ENCODE data around the gene CFDP1.

DNA sequence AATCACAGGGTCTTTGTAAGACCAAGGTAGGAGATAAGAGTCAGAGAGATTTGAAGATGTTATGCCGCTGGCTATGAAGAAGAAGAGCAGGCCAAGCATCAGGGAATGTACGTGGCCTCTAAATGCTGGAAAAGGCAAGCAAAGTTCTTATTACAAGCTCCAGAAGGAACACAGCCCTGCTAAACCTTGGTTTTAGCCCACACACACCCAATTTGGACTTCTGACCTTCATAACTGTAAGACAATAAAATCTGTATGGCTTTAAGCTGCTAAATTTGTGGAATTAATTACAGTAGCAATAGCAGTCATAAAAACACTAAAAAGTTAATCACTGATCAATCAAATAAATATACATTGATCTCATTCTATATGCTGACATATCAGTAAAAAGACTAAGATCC lies 25.1 kb upstream of the CFDP1 start:
- TF ChIP-seq, protein P1, sequence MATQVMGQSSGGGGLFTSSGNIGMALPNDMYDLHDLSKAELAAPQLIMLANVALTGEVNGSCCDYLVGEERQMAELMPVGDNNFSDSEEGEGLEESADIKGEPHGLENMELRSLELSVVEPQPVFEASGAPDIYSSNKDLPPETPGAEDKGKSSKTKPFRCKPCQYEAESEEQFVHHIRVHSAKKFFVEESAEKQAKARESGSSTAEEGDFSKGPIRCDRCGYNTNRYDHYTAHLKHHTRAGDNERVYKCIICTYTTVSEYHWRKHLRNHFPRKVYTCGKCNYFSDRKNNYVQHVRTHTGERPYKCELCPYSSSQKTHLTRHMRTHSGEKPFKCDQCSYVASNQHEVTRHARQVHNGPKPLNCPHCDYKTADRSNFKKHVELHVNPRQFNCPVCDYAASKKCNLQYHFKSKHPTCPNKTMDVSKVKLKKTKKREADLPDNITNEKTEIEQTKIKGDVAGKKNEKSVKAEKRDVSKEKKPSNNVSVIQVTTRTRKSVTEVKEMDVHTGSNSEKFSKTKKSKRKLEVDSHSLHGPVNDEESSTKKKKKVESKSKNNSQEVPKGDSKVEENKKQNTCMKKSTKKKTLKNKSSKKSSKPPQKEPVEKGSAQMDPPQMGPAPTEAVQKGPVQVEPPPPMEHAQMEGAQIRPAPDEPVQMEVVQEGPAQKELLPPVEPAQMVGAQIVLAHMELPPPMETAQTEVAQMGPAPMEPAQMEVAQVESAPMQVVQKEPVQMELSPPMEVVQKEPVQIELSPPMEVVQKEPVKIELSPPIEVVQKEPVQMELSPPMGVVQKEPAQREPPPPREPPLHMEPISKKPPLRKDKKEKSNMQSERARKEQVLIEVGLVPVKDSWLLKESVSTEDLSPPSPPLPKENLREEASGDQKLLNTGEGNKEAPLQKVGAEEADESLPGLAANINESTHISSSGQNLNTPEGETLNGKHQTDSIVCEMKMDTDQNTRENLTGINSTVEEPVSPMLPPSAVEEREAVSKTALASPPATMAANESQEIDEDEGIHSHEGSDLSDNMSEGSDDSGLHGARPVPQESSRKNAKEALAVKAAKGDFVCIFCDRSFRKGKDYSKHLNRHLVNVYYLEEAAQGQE (IDR thresholded peaks at IDR 0.05; ENCODE audit: low read depth): no peak
- TF ChIP-seq CREB1 (IDR thresholded peaks at IDR 0.05; ENCODE audit: low read depth) (no peak), NFIC (IDR thresholded peaks at IDR 0.05) (no peak), EP300 (IDR thresholded peaks at IDR 0.05; ENCODE audit: borderline replicate concordance) (no peak), CEBPB (IDR thresholded peaks at IDR 0.05) (no peak), TCF12 (IDR thresholded peaks at IDR 0.05; ENCODE audit: low read depth) (no peak), ZBTB7A (IDR thresholded peaks at IDR 0.05; ENCODE audit: low read depth) (no peak), RAD21 (IDR thresholded peaks at IDR 0.05; ENCODE audit: low read depth) (no peak), TAF1 (IDR thresholded peaks at IDR 0.05; ENCODE audit: low read depth) (no peak), TEAD4 (IDR thresholded peaks at IDR 0.05) (no peak), FOXM1 (IDR thresholded peaks at IDR 0.05; ENCODE audit: borderline replicate concordance, low read depth) (no peak), YY1 (IDR thresholded peaks at IDR 0.05; ENCODE audit: low read depth) (no peak)
- TF ChIP-seq, protein P2, sequence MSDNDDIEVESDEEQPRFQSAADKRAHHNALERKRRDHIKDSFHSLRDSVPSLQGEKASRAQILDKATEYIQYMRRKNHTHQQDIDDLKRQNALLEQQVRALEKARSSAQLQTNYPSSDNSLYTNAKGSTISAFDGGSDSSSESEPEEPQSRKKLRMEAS (IDR thresholded peaks at IDR 0.05): no peak
- TF ChIP-seq, protein P3, sequence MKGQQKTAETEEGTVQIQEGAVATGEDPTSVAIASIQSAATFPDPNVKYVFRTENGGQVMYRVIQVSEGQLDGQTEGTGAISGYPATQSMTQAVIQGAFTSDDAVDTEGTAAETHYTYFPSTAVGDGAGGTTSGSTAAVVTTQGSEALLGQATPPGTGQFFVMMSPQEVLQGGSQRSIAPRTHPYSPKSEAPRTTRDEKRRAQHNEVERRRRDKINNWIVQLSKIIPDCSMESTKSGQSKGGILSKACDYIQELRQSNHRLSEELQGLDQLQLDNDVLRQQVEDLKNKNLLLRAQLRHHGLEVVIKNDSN (IDR thresholded peaks at IDR 0.05): no peak
